Fibroblast of lung (primary cell): Measurements from ENCODE around the gene EDNRA.

ENCODE experiments used
- EZH2 ChIP-seq: IDR thresholded peaks from 2 replicates; pipeline ENCODE4 v1.5.1; 2012; ENCODE audit warnings: low read length, control low read depth, mild to moderate bottlenecking; ENCODE audit errors: missing control alignments
- TF ChIP-seq, protein P1 (sequence below), 2 donors: IDR thresholded peaks in 1 of 2; conservative IDR thresholded peaks in 1 of 2; 1 replicate in 1 of 2; 2 replicates in 1 of 2; pipeline ENCODE4 v1.5.1; 2011 to 2012; ENCODE audit warnings: low read length in 2 of 2, control low read depth in 1 of 2, inconsistent platforms in 1 of 2, low read depth in 1 of 2, mild to moderate bottlenecking in 1 of 2

DNA sequence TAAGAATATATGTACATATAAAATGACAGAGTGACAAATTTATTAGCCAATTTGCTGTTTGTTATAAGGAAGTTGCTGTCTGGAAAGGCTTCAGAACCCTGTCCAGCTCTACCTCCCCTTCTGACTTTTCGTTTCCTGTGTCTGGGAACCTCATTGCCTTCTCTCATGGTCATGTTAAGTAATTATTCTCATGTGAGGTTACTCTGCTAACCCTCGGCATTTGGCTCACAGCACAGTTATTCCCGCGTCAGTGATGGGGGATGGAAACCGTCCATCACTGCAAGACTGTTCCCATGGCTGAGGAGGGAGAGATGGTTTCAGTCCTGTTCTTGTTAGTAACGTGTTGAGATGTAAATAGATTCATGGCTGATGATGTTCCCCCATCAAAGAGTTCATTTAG, 11.9 kb downstream of the EDNRA start:
- TF ChIP-seq, protein P1, sequence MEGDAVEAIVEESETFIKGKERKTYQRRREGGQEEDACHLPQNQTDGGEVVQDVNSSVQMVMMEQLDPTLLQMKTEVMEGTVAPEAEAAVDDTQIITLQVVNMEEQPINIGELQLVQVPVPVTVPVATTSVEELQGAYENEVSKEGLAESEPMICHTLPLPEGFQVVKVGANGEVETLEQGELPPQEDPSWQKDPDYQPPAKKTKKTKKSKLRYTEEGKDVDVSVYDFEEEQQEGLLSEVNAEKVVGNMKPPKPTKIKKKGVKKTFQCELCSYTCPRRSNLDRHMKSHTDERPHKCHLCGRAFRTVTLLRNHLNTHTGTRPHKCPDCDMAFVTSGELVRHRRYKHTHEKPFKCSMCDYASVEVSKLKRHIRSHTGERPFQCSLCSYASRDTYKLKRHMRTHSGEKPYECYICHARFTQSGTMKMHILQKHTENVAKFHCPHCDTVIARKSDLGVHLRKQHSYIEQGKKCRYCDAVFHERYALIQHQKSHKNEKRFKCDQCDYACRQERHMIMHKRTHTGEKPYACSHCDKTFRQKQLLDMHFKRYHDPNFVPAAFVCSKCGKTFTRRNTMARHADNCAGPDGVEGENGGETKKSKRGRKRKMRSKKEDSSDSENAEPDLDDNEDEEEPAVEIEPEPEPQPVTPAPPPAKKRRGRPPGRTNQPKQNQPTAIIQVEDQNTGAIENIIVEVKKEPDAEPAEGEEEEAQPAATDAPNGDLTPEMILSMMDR (conservative IDR thresholded peaks at IDR 0.05 in 1 of 2, IDR thresholded peaks at IDR 0.05 in 1 of 2; ENCODE audit: low read depth in 1 of 2, low read length in 2 of 2): no peak
- no peak for TF ChIP-seq EZH2
